CD4-positive, alpha-beta memory T cell (primary cell): ENCODE measurements around the gene BSG. TPM values are rescaled to one million over a fixed set of nuclear protein-coding genes. Genes with fewer than 3 reads are reported as not detected.
"Not testable (repeated sequence)": the region's sequence is repeated elsewhere in the genome, so short reads cannot be mapped to it uniquely, and the experiment has no call there.

Experiments
- CTCF ChIA-PET: fragments of 350-600 bp; sonication (Branson Sonifier 250); formaldehyde crosslinking; loops from one replicate; lab custom pipeline; 2021; ENCODE audit warnings: inconsistent platforms; ENCODE audit not compliant: partially characterized antibody; lab: Charles Lee
- POLR2A ChIA-PET: fragments of 350-600 bp; sonication (Branson Sonifier 250); formaldehyde crosslinking; loops from one replicate; lab custom pipeline; 2021; ENCODE audit not compliant: partially characterized antibody; lab: Charles Lee
- DNase-seq, 5 donors: peaks; one replicate each; pipeline versions ENCODE4 v3.0.0 to v3.0.0-alpha.2; 2020 to 2022; ENCODE audit warnings: mixed read lengths in 1 of 5
- H3K27ac ChIP-seq: one replicate; pipeline ENCODE4 v1.7.0; 2013; ENCODE audit warnings: low read depth, low read length
- H3K27me3 ChIP-seq: 2 replicates; pipeline ENCODE4 v1.7.0; 2013; ENCODE audit warnings: mild to moderate bottlenecking, low read length, moderate library complexity; ENCODE audit not compliant: insufficient read depth
- H3K36me3 ChIP-seq: 2 replicates; pipeline ENCODE4 v1.7.0; 2013; ENCODE audit warnings: mild to moderate bottlenecking, low read length, moderate library complexity; ENCODE audit not compliant: insufficient read depth
- H3K4me1 ChIP-seq: 2 replicates; pipeline ENCODE4 v1.7.0; 2013; ENCODE audit warnings: mild to moderate bottlenecking, low read length, moderate library complexity; ENCODE audit not compliant: insufficient read depth
- H3K4me3 ChIP-seq, 2 donors: one replicate each; pipeline ENCODE4 v1.7.0; 2013; ENCODE audit warnings: low read length in 2 of 2, mild to moderate bottlenecking in 1 of 2
- H3K9me3 ChIP-seq, 2 donors: one replicate each; pipeline ENCODE4 v1.7.0; 2013; ENCODE audit warnings: low read length in 2 of 2, control low read depth in 1 of 2; ENCODE audit not compliant: control insufficient read depth in 1 of 2
- H3K27ac Mint-ChIP-seq, 7 donors: one replicate each; pipeline ENCODE4 v1.8.0; 2020 to 2021; ENCODE audit warnings: mixed read lengths in 7 of 7, mild to moderate bottlenecking in 6 of 7, inconsistent platforms in 3 of 7, moderate library complexity in 3 of 7
- H3K27me3 Mint-ChIP-seq, 2 donors: one replicate each; pipeline ENCODE4 v1.8.0; 2020 to 2021; ENCODE audit warnings: mixed read lengths in 2 of 2
- H3K36me3 Mint-ChIP-seq, 2 donors: one replicate each; pipeline ENCODE4 v1.8.0; 2020 to 2021; ENCODE audit warnings: mixed read lengths in 2 of 2, inconsistent platforms in 1 of 2, mild to moderate bottlenecking in 1 of 2
- H3K4me1 Mint-ChIP-seq, 4 donors: one replicate each; pipeline ENCODE4 v1.8.0; 2020 to 2021; ENCODE audit warnings: mixed read lengths in 4 of 4, mild to moderate bottlenecking in 1 of 4
- H3K4me3 Mint-ChIP-seq, 8 donors: one replicate each; pipeline ENCODE4 v1.8.0; 2020 to 2021; ENCODE audit warnings: mixed read lengths in 8 of 8, mild to moderate bottlenecking in 7 of 8, moderate library complexity in 6 of 8, inconsistent platforms in 3 of 8
- H3K9me3 Mint-ChIP-seq, 8 donors: one replicate each; pipeline ENCODE4 v1.8.0; 2020 to 2021; ENCODE audit warnings: mixed read lengths in 8 of 8, mild to moderate bottlenecking in 5 of 8, inconsistent platforms in 3 of 8, moderate library complexity in 1 of 8
- intact Hi-C: fragments of 100-400 bp; cut with micrococcal nuclease; formaldehyde crosslinking; loops from one replicate; pipeline ENCODE4 v1.15.1; 2023
- polyA plus RNA-seq, 2 donors: library from polyadenylated mRNA; unstranded; fragments of 300-500 nt; fragmentation: Illumina TruSeq; gene quantifications; one replicate each; pipeline ENCODE4 v1.2.3, GENCODE V29; 2021
- total RNA-seq, 2 experiments: library from RNA; stranded (reverse); gene quantifications; one replicate each; pipeline ENCODE4 v1.2.3, GENCODE V29; 2021

The BSG gene
- total and polyA plus RNA-seq, 4 experiments from 2014 or later, result 150 to 346 (median 241) TPM

GRCh38 chr19:602391-603301 is 30.2 kb downstream of the BSG start:
- CTCF ChIA-PET, result no interaction called here
- peaks cover 0 to 9% (median 0%) of the 10 kb centered on the region in 8 donors for H3K9me3 Mint-ChIP-seq

GRCh38 chr19:603302-603639 is 30.9 kb downstream of the BSG start:
- H3K9me3 ChIP-seq, H3K4me1 Mint-ChIP-seq, H3K4me3 ChIP-seq, CTCF ChIA-PET, H3K27ac Mint-ChIP-seq, DNase-seq, H3K36me3 ChIP-seq, H3K4me1 ChIP-seq, H3K27me3 Mint-ChIP-seq, H3K4me3 Mint-ChIP-seq, H3K9me3 Mint-ChIP-seq, intact Hi-C loops, H3K27ac ChIP-seq, H3K36me3 Mint-ChIP-seq, H3K27me3 ChIP-seq: not testable (repeated sequence)
- POLR2A ChIA-PET, result interaction anchor here (0.6 kb wide), 1 partner anchor 58 kb away, joined by 3 read pairs; no protein-coding TSS in a partner anchor

More at GRCh38 chr19:602391-603301, 30.2 kb downstream of the BSG start:
- Histone ChIP-seq H3K27ac (no peak overlapping the region), H3K9me3 (no peaks in the 10 kb centered on the region), H3K27me3 (no peaks in the 10 kb centered on the region), H3K4me3 (no peak overlapping the region), H3K4me1 (no peaks in the 10 kb centered on the region), H3K36me3 (no peaks in the 10 kb centered on the region)
- Mint-ChIP-seq H3K27ac (no peak overlapping the region), H3K4me3 (no peak overlapping the region), H3K27me3 (no peaks in the 10 kb centered on the region), H3K4me1 (no peaks in the 10 kb centered on the region), H3K36me3 (no peaks in the 10 kb centered on the region)
- intact Hi-C loops, result no loop called here
- DNase-seq, result no peak
- POLR2A ChIA-PET, result interaction anchor here (0.6 kb wide), 1 partner anchor 59 kb away, joined by 3 read pairs; no protein-coding TSS in a partner anchor

- H3K36me3 Mint-ChIP-seq, H3K27ac ChIP-seq, H3K4me1 ChIP-seq, POLR2A ChIA-PET, H3K4me3 ChIP-seq, H3K4me1 Mint-ChIP-seq, CTCF ChIA-PET, H3K36me3 ChIP-seq, H3K9me3 Mint-ChIP-seq, H3K4me3 Mint-ChIP-seq, H3K27ac Mint-ChIP-seq, H3K27me3 ChIP-seq, H3K27me3 Mint-ChIP-seq, H3K9me3 ChIP-seq, DNase-seq, intact Hi-C loops: not testable (repeated sequence)
These were observed 31.4 kb downstream of the BSG start for GRCh38 chr19:603779-604178.

DNA sequence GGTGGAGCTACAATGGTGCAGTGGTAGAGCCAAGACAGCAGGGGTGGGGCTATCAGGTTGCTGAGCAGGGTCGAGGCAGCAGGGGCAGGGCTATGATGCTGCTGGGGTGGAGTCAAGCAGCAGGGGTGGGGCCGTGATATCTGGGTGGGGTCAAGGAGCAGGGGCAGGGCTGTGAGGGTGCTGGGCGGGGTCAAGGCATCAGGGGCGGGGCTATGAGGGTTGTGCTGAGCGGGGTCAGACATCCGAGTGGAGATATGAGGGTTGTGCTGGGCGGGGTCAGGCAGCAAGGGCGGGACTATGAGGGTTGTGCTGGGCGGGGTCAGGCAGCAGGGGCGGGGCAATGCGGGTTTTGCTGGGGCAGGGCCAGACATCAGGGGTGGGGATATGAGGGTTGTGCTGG is 32.0 kb downstream of the BSG start:
- H3K9me3 ChIP-seq, result no peaks in the 10 kb centered on the region
- no peak overlapping the region for H3K27ac Mint-ChIP-seq
- peaks cover 0 to 9% (median 0%) of the 10 kb centered on the region in 8 donors for H3K9me3 Mint-ChIP-seq
- H3K27me3 Mint-ChIP-seq, result no peaks in the 10 kb centered on the region
- no peak overlapping the region for H3K4me3 Mint-ChIP-seq
- CTCF ChIA-PET, result no interaction called here
- no peak overlapping the region for H3K4me3 ChIP-seq
- POLR2A ChIA-PET, result no interaction called here
- no peaks in the 10 kb centered on the region for H3K36me3 ChIP-seq
- peak in 2 of 5 donors; percentile 24 to 52 for DNase-seq
- H3K4me1 ChIP-seq, result peaks cover 3% of the 10 kb centered on the region
- peaks cover 0 to under 1% (median 0%) of the 10 kb centered on the region in 4 donors for H3K4me1 Mint-ChIP-seq
- H3K27me3 ChIP-seq, result no peaks in the 10 kb centered on the region
- no peaks in the 10 kb centered on the region for H3K36me3 Mint-ChIP-seq
- intact Hi-C loops, result no loop called here
- H3K27ac ChIP-seq, result no peak overlapping the region

DNA sequence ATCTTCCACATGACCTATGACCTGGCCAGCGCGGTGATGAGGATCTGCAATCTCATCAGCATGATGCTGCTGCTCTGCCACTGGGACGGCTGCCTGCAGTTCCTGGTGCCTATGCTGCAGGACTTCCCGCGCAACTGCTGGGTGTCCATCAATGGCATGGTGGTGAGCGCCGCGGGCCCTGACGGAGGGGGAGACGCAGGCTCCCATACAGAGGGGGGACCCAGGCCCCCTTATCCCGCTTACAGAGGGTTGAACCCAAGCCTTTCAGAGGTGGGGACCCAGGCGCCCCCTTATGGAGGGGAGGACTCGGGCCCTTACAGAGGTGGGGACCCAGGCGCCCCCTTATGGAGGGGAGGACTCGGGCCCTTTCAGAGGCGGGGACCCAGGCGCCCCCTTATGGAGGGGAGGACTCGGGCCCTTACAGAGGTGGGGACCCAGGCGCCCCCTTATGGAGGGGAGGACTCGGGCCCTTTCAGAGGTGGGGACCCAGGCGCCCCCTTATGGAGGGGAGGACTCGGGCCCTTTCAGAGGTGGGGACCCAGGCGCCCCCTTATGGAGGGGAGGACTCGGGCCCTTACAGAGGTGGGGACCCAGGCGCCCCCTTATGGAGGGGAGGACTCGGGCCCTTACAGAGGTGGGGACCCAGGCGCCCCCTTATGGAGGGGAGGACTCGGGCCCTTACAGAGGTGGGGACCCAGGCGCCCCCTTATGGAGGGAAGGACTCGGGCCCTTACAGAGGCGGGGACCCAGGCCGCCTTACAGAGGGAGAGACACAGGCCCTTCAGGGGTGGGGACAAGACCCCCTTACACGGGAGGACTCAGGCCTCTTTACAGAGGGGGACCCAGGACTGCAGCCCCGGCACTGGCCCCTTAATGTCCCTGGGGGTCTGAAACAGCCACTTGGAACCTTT is 32.9 kb downstream of the BSG start:
- H3K36me3 Mint-ChIP-seq, CTCF ChIA-PET, intact Hi-C loops, H3K9me3 Mint-ChIP-seq, H3K27ac Mint-ChIP-seq, H3K36me3 ChIP-seq, H3K9me3 ChIP-seq, H3K27me3 Mint-ChIP-seq, H3K27ac ChIP-seq, DNase-seq, H3K4me3 ChIP-seq, POLR2A ChIA-PET, H3K27me3 ChIP-seq: not testable (repeated sequence)
- peaks cover 11% of the 10 kb centered on the region for H3K4me1 ChIP-seq
- H3K4me3 Mint-ChIP-seq, result peak overlapping the region in 3 of 8 donors; percentile 38 to 78 (median 39)
- H3K4me1 Mint-ChIP-seq, result peaks cover 1 to 10% (median 4%) of the 10 kb centered on the region in 4 donors

DNA sequence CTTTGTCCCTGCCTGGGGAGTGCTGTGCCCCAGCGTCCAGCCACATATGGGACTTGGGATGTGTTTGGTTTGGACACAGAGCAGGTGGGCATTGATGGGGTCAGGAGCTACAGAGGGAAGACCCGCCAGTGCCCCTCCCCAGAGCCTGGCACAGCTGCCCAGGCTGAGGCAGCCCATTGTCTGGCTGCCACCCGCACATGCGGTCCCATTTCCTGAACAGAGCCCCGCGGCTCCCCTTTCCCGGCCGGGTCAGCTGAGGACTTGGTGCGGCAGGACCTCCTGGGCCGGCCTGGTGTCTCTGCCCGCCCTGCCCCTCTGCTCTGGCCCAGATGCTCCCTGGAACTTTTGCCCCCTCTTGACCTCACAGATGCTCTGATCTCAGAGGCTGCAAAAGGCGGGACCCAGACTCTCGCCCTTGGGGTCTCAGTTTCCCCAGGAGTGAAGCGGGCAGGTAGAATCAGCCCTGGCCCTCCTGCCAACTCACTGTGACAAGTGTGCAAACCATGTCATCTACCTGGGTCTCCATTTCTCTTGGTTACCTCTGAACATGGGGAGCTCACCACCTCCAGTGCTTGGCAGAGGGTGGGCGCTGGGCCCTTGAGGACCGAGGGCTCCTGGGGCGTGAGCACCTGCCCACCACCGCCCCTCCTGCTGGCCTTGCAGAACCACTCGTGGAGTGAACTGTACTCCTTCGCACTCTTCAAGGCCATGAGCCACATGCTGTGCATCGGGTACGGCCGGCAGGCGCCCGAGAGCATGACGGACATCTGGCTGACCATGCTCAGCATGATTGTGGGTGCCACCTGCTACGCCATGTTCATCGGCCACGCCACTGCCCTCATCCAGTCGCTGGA is 35.1 kb downstream of the BSG start:
- CTCF ChIA-PET, result interaction anchor here (1.2 kb wide), 1 partner anchor 127 kb away, joined by 3 read pairs; no protein-coding TSS in a partner anchor
- peak overlapping the region in 1 of 8 donors; percentile 25 for H3K4me3 Mint-ChIP-seq
- DNase-seq, result no peak
- peaks cover 0 to 5% of the 10 kb centered on the region in 2 donors for H3K36me3 Mint-ChIP-seq
- Histone ChIP-seq H3K27me3 (no peaks in the 10 kb centered on the region), H3K4me1 (peaks cover 25% of the 10 kb centered on the region), H3K9me3 (no peaks in the 10 kb centered on the region), H3K36me3 (no peaks in the 10 kb centered on the region), H3K4me3 (no peak overlapping the region), H3K27ac (no peak overlapping the region)
- H3K27ac Mint-ChIP-seq, result peak overlapping the region in 1 of 7 donors; percentile 35
- POLR2A ChIA-PET, result interaction anchor here (1.4 kb wide), 1 partner anchor 10 kb away, joined by 3 read pairs; no protein-coding TSS in a partner anchor
- no peaks in the 10 kb centered on the region for H3K27me3 Mint-ChIP-seq
- peaks cover 0 to under 1% (median 0%) of the 10 kb centered on the region in 8 donors for H3K9me3 Mint-ChIP-seq
- intact Hi-C loops, result no loop called here
- H3K4me1 Mint-ChIP-seq, result peaks cover 6 to 27% (median 15%) of the 10 kb centered on the region in 4 donors
